GM12892 (cell line): Measurements from ENCODE around the gene MDFIC.

ENCODE experiments used
- DNase-seq: peaks from one replicate; pipeline ENCODE4 v3.0.0; 2011; ENCODE audit not compliant: insufficient read length
- FAIRE-seq: peaks from 2 replicates; lab custom pipeline; 2011; peaks lifted over from hg19 to GRCh38; lab: Jason Lieb, UNC
- POLR2A ChIP-seq: IDR thresholded peaks from 2 replicates; pipeline ENCODE4 v1.6.1; 2011; ENCODE audit warnings: low read depth, low read length, control low read depth
- POLR2AphosphoS5 ChIP-seq: IDR thresholded peaks from 2 replicates; pipeline ENCODE4 v1.6.1; 2011; ENCODE audit warnings: low read depth, low read length, control low read depth
- TAF1 ChIP-seq: IDR thresholded peaks from 2 replicates; pipeline ENCODE4 v1.6.1; 2011; ENCODE audit warnings: low read depth, mild to moderate bottlenecking, control low read depth, low read length, borderline replicate concordance

Gene MDFIC

GRCh38 chr7:114966156-114966555 is 44.3 kb downstream of the MDFIC start:
- TF ChIP-seq POLR2A = no peak
- DNase-seq (no peak), FAIRE-seq (no peak)

- FAIRE-seq (no peak), DNase-seq (no peak)
- TF ChIP-seq POLR2AphosphoS5 = no peak
- no peak for TF ChIP-seq POLR2A
- TF ChIP-seq TAF1 = no peak
Measured at GRCh38 chr7:114969096-114969495, 47.2 kb downstream of the MDFIC start.

GRCh38 chr7:114970308-114970707 is 48.4 kb downstream of the MDFIC start:
- no peak for FAIRE-seq
- TF ChIP-seq POLR2A (no peak), POLR2AphosphoS5 (no peak), TAF1 (no peak)
- DNase-seq = no peak

- DNase-seq (no peak), FAIRE-seq (no peak)
- TF ChIP-seq POLR2A = no peak
- no peak for TF ChIP-seq TAF1
- TF ChIP-seq POLR2AphosphoS5 = no peak
Measured at GRCh38 chr7:114970732-114971131, 48.8 kb downstream of the MDFIC start.

- no peak for FAIRE-seq
- no peak for DNase-seq
- no peak for TF ChIP-seq POLR2AphosphoS5
- no peak for TF ChIP-seq TAF1
- no peak for TF ChIP-seq POLR2A
Measured at GRCh38 chr7:114972567-114972966, 50.7 kb downstream of the MDFIC start.

- FAIRE-seq = no peak
- no peak for TF ChIP-seq POLR2AphosphoS5
- no peak for TF ChIP-seq POLR2A
- no peak for TF ChIP-seq TAF1
Measured at GRCh38 chr7:114973147-114973546, 51.3 kb downstream of the MDFIC start.

GRCh38 chr7:114975401-114975800 is 53.5 kb downstream of the MDFIC start:
- FAIRE-seq = peak; percentile 53
- DNase-seq = no peak
- TF ChIP-seq POLR2A (no peak), TAF1 (no peak), POLR2AphosphoS5 (no peak)

More at GRCh38 chr7:114973147-114973546, 51.3 kb downstream of the MDFIC start:
- DNase-seq = no peak

GRCh38 chr7:114976666-114977065 is 54.8 kb downstream of the MDFIC start:
- DNase-seq (no peak), FAIRE-seq (no peak)
- no peak for TF ChIP-seq TAF1
- TF ChIP-seq POLR2AphosphoS5 = no peak
- no peak for TF ChIP-seq POLR2A

GRCh38 chr7:114977277-114977676 is 55.4 kb downstream of the MDFIC start:
- FAIRE-seq (peak; percentile 66), DNase-seq (no peak)
- no peak for TF ChIP-seq TAF1
- no peak for TF ChIP-seq POLR2A
- TF ChIP-seq POLR2AphosphoS5 = no peak

GRCh38 chr7:114979388-114979787 is 57.5 kb downstream of the MDFIC start:
- no peak for DNase-seq
- no peak for TF ChIP-seq POLR2A
- TF ChIP-seq POLR2AphosphoS5 = no peak
- no peak for TF ChIP-seq TAF1
- no peak for FAIRE-seq

- DNase-seq = no peak
- FAIRE-seq = no peak
- TF ChIP-seq POLR2A (no peak), TAF1 (no peak), POLR2AphosphoS5 (no peak)
Measured at GRCh38 chr7:114979803-114980507, 58.1 kb downstream of the MDFIC start.

GRCh38 chr7:114981323-114981722 is 59.4 kb downstream of the MDFIC start:
- TF ChIP-seq POLR2A = no peak
- no peak for TF ChIP-seq POLR2AphosphoS5
- no peak for FAIRE-seq
- DNase-seq = no peak

- FAIRE-seq = peak; percentile 40
Measured at GRCh38 chr7:114985116-114985715, 63.3 kb downstream of the MDFIC start.

More at GRCh38 chr7:114985116-114985715, 63.3 kb downstream of the MDFIC start:
- no peak for DNase-seq
- TF ChIP-seq POLR2A (no peak), TAF1 (no peak), POLR2AphosphoS5 (no peak)
